ENCODE measurements around the gene CNKSR2.

The CNKSR2 gene

GRCh38 chrX:21373637-21374162, 518 bp upstream of the CNKSR2 start:
- H3K9me3 ChIP-seq: no peaks in the 10 kb centered on the region
- intact Hi-C loops (cut with DNase I; ENCODE audit: low total_unique reads): no loop called here
- H3K27me3 ChIP-seq: no peaks in the 10 kb centered on the region
- peak in 1 of 2 donors; percentile 62 for DNase-seq
- no peaks in the 10 kb centered on the region for H3K36me3 ChIP-seq
- no peak for TF ChIP-seq CTCF (IDR thresholded peaks at IDR 0.05)
- peak overlapping the region; percentile 58 to 65 for H3K4me3 ChIP-seq
- no peaks in the 10 kb centered on the region for H3K4me1 ChIP-seq
- peak overlapping the region; percentile 62 to 66 for H3K27ac ChIP-seq

GRCh38 chrX:21374994-21375707, 933 bp downstream of the CNKSR2 start:
- H3K9me3 ChIP-seq: no peaks in the 10 kb centered on the region
- intact Hi-C loops (cut with DNase I; ENCODE audit: low total_unique reads): no loop called here
- no peak for TF ChIP-seq CTCF (IDR thresholded peaks at IDR 0.05)
- peak in 1 of 2 donors; percentile 59 for DNase-seq
- no peaks in the 10 kb centered on the region for H3K36me3 ChIP-seq
- peak overlapping the region; percentile 58 to 65 for H3K4me3 ChIP-seq
- no peaks in the 10 kb centered on the region for H3K27me3 ChIP-seq
- H3K4me1 ChIP-seq: no peaks in the 10 kb centered on the region
- peak overlapping the region; percentile 51 to 66 for H3K27ac ChIP-seq

DNA sequence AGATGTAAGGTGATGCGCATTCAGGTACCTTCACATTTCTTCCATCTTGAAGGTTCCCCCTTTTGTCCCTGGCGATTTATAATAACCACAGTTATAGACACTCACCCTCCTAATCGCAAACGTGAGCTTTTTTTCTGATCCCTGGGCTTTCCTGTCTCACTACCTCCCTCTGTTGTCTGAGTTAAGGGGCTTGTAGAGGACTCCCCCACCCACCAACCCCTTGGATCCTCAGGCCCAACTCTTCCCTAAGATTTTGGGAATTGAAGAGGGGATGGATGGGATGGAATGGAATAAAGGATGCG, 1.4 kb downstream of the CNKSR2 start:
- DNase-seq: no peak
- H3K4me1 ChIP-seq: no peaks in the 10 kb centered on the region
- intact Hi-C loops (cut with DNase I; ENCODE audit: low total_unique reads): no loop called here
- H3K27ac ChIP-seq: no peak overlapping the region
- peak overlapping the region; percentile 58 to 65 for H3K4me3 ChIP-seq
- no peaks in the 10 kb centered on the region for H3K36me3 ChIP-seq
- H3K27me3 ChIP-seq: no peaks in the 10 kb centered on the region
- no peak for TF ChIP-seq CTCF (IDR thresholded peaks at IDR 0.05)
- H3K9me3 ChIP-seq: no peaks in the 10 kb centered on the region

GRCh38 chrX:21376636-21377035, 2.4 kb downstream of the CNKSR2 start:
- Histone ChIP-seq H3K4me1 (no peaks in the 10 kb centered on the region), H3K4me3 (no peak overlapping the region), H3K36me3 (no peaks in the 10 kb centered on the region), H3K27ac (no peak overlapping the region), H3K9me3 (no peaks in the 10 kb centered on the region), H3K27me3 (no peaks in the 10 kb centered on the region)
- intact Hi-C loops (cut with DNase I; ENCODE audit: low total_unique reads): no loop called here
- DNase-seq: no peak
- no peak for TF ChIP-seq CTCF (IDR thresholded peaks at IDR 0.05)

- H3K27me3 ChIP-seq: no peaks in the 10 kb centered on the region
- no peaks in the 10 kb centered on the region for H3K4me1 ChIP-seq
- H3K36me3 ChIP-seq: no peaks in the 10 kb centered on the region
- H3K9me3 ChIP-seq: no peaks in the 10 kb centered on the region
- intact Hi-C loops (cut with DNase I; ENCODE audit: low total_unique reads): no loop called here
- DNase-seq: no peak
- no peak overlapping the region for H3K4me3 ChIP-seq
- TF ChIP-seq CTCF (IDR thresholded peaks at IDR 0.05): no peak
- H3K27ac ChIP-seq: no peak overlapping the region
Observed at GRCh38 chrX:21379991-21380390, 5.8 kb downstream of the CNKSR2 start.

Data from tibial artery (tissue), 4 donors.